ENCODE measurements around the gene PPP4R2.
A peak's percentile ranks its signal among the peaks of the same experiment; 100 is the strongest.

Gene PPP4R2

GRCh38 chr3:72996473-72997333, at the start of gene PPP4R2:
Gene PPP4R2 (plus strand): TSS chr3:72996811. CDS start chr3:72997038, 227 bp downstream.
- no peak for TF ChIP-seq CTCF (IDR thresholded peaks at IDR 0.05; ENCODE audit: low read depth, low read length, missing control alignments)
- peak within 1 kb of the TSS; percentile 85 for H3K4me3 ChIP-seq (replicated peaks; ENCODE audit: low read depth, low read length)
- DNase-seq (ENCODE audit: extremely low read depth, low read depth) = peak; percentile 37

GRCh38 chr3:72947715-72948490, 48.7 kb upstream of the PPP4R2 start:
- TF ChIP-seq CTCF (IDR thresholded peaks at IDR 0.05; ENCODE audit: low read depth, low read length, missing control alignments) = no peak
- no peak for DNase-seq (ENCODE audit: extremely low read depth, low read depth)
- H3K4me3 ChIP-seq (replicated peaks; ENCODE audit: low read depth, low read length) = no peak overlapping the region

GRCh38 chr3:72949016-72949415, 47.6 kb upstream of the PPP4R2 start:
- DNase-seq (ENCODE audit: extremely low read depth, low read depth) = no peak
- H3K4me3 ChIP-seq (replicated peaks; ENCODE audit: low read depth, low read length) = no peak overlapping the region
- TF ChIP-seq CTCF (IDR thresholded peaks at IDR 0.05; ENCODE audit: low read depth, low read length, missing control alignments) = no peak

- H3K4me3 ChIP-seq (replicated peaks; ENCODE audit: low read depth, low read length) = no peak overlapping the region
- no peak for TF ChIP-seq CTCF (IDR thresholded peaks at IDR 0.05; ENCODE audit: low read depth, low read length, missing control alignments)
- DNase-seq (ENCODE audit: extremely low read depth, low read depth) = no peak
These were observed 46.2 kb upstream of the PPP4R2 start for GRCh38 chr3:72950372-72950771.

- DNase-seq (ENCODE audit: extremely low read depth, low read depth) = no peak
- no peak for TF ChIP-seq CTCF (IDR thresholded peaks at IDR 0.05; ENCODE audit: low read depth, low read length, missing control alignments)
- no peak overlapping the region for H3K4me3 ChIP-seq (replicated peaks; ENCODE audit: low read depth, low read length)
These were observed 45.8 kb upstream of the PPP4R2 start for GRCh38 chr3:72950801-72951200.

GRCh38 chr3:72951259-72951722, 45.3 kb upstream of the PPP4R2 start:
- TF ChIP-seq CTCF (IDR thresholded peaks at IDR 0.05; ENCODE audit: low read depth, low read length, missing control alignments) = no peak
- no peak for DNase-seq (ENCODE audit: extremely low read depth, low read depth)
- H3K4me3 ChIP-seq (replicated peaks; ENCODE audit: low read depth, low read length) = no peak overlapping the region

All from HFF-Myc (cell line).